Stimulated activated CD4-positive, alpha-beta T cell treated with anti-CD3 and anti-CD28 coated beads, TNF-alpha, amount 100 ng/mL, for 24 hours (primary cell): ENCODE measurements around the gene FRA10AC1.
"Not testable (repeated sequence)": the region's sequence is repeated elsewhere in the genome, so short reads cannot be mapped to it uniquely, and the experiment has no call there.

Experiments used
- DNase-seq, 3 experiments: peaks; one replicate each; pipeline ENCODE4 v3.0.0-alpha.2; 2020; ENCODE audit warnings: low read depth in 3 of 3

Gene FRA10AC1

GRCh38 chr10:93703066-93703465 lies 674 bp upstream of the FRA10AC1 start:
- DNase-seq = no peak

- DNase-seq = no peak
Observed at GRCh38 chr10:93701866-93702209, 554 bp downstream of the FRA10AC1 start.

- DNase-seq = no peak
Observed at GRCh38 chr10:93697207-93697606, 5.2 kb downstream of the FRA10AC1 start.

DNA sequence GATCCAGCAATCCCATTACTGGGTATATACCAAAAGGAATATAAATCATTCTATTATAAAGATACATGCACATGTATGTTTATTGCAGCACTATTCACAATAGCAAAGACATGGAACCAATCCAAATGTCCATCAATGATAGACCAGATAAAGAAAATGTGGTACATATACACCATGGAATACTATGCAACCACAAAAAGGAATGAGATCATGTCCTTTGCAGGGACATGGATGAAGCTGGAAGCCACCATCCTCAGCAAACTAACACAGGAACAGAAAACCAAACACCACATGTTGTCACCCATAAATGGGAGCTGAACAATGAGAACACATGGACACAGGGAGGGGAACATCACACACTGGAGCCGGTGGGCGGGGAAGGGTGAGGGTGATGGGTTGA lies 5.8 kb downstream of the FRA10AC1 start:
- not testable (repeated sequence) for DNase-seq

- no peak for DNase-seq
Observed at GRCh38 chr10:93695740-93696139, 6.7 kb downstream of the FRA10AC1 start.

GRCh38 chr10:93687737-93688136 lies 14.7 kb downstream of the FRA10AC1 start:
- no peak for DNase-seq

DNA sequence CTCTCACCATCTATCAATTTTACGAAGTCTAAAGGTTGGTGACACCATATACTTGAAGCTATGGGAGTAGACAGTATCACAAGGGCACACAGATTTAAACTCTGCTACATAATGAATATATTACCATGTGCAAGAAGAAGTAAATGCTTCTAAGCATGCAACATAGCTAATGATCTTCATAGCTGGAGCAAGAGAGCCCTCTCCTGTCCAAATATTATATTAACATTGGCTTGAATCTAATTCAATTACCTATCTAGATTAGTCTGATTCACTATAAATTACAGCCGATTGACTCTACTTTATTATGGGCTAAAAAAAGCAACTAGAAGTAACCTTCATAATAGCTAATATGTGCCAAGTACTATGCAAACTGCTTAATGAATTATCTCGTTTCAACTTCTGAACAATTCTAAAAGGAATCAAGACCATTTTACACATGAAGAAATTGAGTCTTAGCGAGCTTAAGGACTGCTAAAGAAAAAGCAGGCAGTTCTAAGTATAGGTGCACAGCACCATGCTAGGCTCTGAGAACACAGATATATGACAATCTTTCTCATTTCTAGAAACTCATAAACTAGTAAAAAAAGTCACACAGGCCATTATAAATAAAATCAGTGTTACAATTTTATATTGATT lies 21.9 kb downstream of the FRA10AC1 start:
- DNase-seq = no peak

- DNase-seq = no peak
Observed at GRCh38 chr10:93678805-93679587, 23.4 kb downstream of the FRA10AC1 start.

GRCh38 chr10:93678386-93678785 lies 24.0 kb downstream of the FRA10AC1 start:
- DNase-seq = no peak

- DNase-seq = no peak
Observed at GRCh38 chr10:93673791-93674190, 28.6 kb downstream of the FRA10AC1 start.

DNA sequence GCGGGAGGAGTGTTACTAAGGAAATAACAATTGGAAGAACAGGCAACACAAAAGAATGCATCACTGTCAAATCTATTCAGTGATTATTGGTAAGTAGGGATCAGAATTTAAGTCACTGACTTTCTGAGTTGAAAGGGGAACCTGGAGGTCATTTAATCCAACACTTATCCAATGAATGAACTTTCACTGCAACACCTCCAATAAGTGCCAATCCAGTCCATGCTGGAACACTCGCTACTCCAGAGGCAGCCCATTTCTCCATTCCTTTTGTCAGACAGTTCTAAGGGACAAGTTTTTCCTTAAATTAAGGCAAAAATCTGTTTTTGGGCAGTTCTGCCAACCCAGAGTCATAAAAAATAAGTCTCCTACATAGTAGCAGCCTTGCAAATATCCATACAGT lies 29.5 kb downstream of the FRA10AC1 start:
- DNase-seq = no peak

GRCh38 chr10:93672022-93672678 lies 30.2 kb downstream of the FRA10AC1 start:
- DNase-seq = no peak

GRCh38 chr10:93671042-93671441 lies 31.4 kb downstream of the FRA10AC1 start:
- DNase-seq = no peak

- DNase-seq = no peak
Observed at GRCh38 chr10:93670372-93670771, 32.0 kb downstream of the FRA10AC1 start.

GRCh38 chr10:93667795-93668194 lies 34.6 kb downstream of the FRA10AC1 start:
- no peak for DNase-seq

- no peak for DNase-seq
Observed at GRCh38 chr10:93666030-93666429, 36.4 kb downstream of the FRA10AC1 start.

DNA sequence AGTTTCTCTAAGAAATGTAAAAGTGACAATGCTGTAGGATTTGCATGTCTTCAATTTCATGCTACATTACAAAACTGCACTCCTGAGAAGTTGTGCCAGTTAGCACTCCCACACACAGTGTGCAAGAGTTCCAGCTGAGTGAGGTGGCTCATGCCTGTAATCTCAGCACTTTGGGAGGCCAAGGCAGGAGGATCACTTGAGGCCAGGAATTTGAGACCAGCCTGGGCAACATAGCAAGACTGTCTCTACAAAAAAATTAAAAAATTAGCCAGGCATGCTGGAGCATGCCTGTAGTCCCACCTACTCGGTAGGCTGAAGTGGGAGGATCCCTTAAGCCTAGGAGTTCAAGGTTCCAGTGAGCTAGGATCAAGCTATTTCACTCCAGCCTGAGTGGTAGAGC lies 44.6 kb downstream of the FRA10AC1 start:
- no peak for DNase-seq

DNA sequence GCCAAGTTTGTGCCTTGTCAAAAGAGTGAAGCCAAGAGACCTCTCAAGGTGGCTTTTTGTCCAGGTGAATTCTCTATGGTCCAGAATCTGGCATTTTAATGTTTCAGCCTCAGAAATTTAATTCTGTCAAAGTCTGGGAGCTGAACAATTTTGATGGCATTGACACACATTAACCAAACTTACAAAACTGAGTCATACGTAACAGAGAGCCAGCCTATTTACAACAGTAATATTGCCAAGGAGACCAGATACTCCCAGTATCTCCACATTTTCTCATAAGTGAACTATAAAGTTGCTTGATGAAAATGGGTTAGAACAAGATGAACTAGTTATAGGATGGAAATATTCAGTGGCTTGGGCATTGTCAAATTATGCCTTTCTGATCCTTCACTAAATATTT lies 46.2 kb downstream of the FRA10AC1 start:
- no peak for DNase-seq

DNA sequence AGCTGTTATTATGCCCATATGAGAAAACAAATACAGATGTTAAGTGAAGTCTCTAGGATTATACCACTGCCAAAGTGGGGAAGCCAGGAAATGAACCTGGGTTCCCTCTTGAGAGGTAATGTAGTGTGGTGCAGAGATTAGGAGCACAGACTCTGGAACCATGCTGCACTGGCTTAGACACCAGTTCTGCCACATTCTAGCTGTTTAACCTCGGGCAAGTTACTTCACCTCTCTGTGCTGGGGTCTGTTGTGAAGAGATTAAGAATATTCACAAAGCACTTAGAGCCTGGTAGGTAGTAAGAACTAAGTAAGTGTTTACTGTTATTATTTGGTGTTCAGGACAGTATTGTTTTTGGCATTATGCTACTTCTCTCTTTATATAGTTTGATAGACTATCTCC lies 48.2 kb downstream of the FRA10AC1 start:
- DNase-seq = no peak

- no peak for DNase-seq
Observed at GRCh38 chr10:93652857-93653256, 49.5 kb downstream of the FRA10AC1 start.

DNA sequence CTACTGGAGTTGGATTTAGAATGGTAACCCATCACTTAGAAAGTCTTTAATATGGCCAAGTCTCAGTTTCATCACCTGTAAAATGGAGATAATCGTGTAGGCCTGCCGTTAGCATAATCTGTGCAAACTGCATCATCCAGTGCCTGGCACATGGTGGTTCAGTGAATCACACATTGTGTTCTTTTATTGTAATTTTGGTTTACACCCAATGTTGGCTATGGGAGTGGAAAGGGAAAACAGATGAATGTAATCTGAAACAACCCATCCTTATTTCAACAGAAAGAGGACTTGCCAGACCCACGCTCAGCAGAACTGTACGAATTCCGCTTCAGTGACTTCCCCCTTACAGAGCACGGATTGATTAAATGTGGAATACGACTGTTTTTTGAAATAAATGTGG lies 62.6 kb downstream of the FRA10AC1 start:
- no peak for DNase-seq

DNA sequence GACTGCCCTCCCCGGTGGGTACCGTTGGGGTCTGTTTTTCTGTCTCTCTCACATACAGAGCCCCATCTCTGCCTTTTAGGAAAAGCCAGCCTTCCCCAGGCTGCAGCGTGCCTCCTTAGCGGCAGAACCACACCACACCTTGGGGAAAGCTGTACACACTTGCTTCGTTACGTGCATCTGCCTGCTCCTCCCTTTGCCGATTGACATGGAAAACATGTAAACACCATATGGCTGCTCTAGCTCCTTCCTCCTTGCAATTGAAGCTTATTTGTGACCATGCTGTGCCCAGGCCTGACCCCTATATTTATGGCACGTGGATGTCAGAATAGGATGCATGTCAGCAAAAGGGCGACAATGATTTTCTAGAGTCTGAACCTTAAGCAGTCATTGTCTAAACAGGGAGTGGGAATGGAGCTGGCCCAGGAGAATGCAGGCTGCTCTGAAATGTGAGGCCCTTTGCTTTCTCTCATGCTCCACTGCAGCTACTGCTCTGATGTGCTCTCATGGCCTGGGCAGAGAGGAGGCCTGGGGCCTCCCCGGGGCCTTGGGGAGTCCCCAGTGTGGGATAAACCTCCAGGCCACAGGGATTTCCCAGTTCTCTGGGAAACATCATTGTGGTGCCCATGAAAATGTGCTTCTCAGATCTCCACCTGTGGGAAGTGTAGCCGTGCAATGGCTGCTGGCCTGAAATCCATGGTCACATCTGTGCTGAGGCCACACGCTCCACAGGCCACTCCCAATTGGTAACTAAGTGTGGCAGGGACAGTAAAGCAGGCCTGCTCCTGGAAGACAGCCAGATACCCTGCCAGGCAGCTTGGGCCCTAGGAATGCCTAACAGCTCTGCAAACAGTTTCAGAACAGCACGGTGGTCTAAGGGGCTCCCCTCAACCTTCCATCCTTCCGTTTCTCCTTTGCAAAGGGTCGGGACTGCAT lies 71.5 kb downstream of the FRA10AC1 start:
- no peak for DNase-seq
